Stimulated activated CD4-positive, alpha-beta T cell treated with anti-CD3 and anti-CD28 coated beads, Interleukin-1b, Interleukin-23, amount 100 ng/mL, for 1 hour (primary cell): ENCODE results near the gene ZNF26.

ENCODE experiments used
- DNase-seq, 2 donors: peaks; one replicate each; pipeline ENCODE4 v3.0.0-alpha.2; 2020; ENCODE audit warnings: low read depth in 2 of 2

ZNF26 gene

DNA sequence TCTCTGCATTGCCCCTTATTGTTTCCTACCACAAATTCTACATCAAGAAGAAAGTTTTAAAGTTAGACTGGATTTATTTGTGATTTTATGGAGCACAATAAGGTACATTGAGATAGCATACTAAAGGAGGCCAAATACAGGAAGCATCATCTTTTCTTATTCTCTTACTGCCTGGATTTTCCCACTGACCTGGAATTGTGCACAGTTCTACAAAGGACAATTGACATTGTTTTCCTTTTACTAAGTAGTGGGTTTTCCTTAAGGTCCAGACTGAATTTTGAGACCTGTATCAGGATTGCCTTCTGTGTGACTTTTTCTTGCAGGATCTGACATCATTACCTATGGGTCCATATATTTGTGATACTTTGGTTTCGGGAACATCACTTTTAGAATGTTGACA is 75.8 kb downstream of the ZNF26 start:
- no peak for DNase-seq

DNA sequence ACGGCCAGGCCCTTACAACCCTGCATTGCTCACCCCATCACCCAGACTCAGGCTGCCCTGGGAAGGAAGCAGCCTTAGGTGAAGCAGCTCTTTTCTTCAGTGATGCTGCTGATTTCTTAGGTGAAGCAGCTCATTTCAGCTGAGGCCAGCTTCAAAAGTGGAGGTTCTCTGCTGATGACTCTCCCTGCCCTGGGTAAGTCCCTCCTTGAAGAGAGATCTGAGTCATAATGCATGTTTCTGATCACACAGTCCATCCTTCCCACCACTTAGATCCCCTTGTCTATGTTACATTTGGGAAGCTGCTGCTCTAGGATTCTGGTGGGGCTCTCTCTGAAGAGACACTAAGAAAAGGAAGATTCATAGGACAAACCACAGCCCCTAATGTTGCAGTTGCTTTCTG is 77.4 kb downstream of the ZNF26 start:
- no peak for DNase-seq

DNA sequence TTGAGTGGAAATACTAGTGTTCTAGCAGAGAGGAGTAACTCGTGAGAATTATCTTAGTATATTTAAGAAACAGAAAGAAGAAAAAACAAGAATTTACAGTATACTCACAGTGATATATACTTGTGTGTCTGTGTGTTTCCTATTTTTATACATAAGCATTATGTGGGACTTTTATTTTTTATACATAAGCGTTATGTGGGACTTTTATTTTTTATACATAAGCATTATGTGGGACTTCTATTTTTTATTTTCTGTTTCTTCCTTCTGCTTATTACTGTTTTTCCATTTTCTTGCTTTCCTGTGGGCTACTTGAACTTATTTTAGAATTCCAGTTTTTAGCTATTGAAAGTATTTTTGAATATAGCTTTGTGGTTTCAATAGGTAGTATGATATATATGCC is 87.7 kb downstream of the ZNF26 start:
- DNase-seq = no peak
